Measurements from ENCODE around the gene SLC45A1.

The SLC45A1 gene

DNA sequence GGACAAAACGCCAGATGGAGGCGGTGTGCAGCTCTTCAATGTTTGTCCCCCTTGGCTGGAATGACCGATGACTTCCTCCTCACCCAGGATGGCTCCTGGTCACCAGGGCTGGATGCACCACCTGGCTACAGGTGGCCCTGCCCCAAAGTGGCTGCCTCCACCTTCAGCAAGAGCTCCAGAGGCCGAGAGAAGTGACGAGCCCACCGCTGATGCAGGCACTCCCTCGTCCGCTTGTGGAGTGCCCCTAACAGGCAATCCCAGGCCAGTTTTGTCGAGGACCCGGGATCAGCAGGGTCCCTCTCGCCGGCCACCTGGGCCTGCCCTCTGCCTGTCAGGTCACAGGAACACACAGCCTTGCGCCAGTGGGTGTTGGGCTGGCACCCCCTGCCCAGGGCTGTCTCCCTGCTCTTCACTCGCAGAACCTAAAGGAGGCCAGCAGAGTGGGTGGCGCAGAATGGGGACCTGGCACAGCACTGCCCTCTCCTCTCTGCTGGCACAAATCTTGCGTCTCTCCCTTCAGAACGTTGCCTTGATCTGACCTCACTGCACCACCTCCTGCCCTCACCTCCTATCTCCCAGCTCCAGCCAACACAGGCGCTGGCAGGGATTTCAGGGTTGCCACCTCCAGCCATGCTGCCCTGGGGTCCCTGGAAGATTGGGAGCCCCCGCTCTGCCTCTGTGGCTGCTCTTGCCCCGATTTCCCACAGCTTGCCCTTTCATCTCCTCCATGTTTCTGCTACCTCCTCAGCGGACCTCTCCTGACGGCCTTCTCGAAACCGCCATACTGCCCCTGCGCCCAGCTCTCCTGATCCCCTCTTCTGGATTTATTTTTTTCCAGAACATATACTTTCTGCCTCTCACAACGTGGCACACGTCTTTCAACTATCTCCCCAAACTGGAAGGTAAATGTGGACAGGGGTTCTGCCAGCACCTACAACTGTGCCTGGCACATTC, 38.6 kb downstream of the SLC45A1 start:
- no peak overlapping the region for H3K4me3 ChIP-seq (ENCODE audit: low read depth, low read length)
- TF ChIP-seq, protein P1, sequence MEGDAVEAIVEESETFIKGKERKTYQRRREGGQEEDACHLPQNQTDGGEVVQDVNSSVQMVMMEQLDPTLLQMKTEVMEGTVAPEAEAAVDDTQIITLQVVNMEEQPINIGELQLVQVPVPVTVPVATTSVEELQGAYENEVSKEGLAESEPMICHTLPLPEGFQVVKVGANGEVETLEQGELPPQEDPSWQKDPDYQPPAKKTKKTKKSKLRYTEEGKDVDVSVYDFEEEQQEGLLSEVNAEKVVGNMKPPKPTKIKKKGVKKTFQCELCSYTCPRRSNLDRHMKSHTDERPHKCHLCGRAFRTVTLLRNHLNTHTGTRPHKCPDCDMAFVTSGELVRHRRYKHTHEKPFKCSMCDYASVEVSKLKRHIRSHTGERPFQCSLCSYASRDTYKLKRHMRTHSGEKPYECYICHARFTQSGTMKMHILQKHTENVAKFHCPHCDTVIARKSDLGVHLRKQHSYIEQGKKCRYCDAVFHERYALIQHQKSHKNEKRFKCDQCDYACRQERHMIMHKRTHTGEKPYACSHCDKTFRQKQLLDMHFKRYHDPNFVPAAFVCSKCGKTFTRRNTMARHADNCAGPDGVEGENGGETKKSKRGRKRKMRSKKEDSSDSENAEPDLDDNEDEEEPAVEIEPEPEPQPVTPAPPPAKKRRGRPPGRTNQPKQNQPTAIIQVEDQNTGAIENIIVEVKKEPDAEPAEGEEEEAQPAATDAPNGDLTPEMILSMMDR (IDR thresholded peaks at IDR 0.05; ENCODE audit: insufficient read depth, low read depth, low read length, missing control alignments): no peak
- no peak for DNase-seq (ENCODE audit: low read depth)

DNA sequence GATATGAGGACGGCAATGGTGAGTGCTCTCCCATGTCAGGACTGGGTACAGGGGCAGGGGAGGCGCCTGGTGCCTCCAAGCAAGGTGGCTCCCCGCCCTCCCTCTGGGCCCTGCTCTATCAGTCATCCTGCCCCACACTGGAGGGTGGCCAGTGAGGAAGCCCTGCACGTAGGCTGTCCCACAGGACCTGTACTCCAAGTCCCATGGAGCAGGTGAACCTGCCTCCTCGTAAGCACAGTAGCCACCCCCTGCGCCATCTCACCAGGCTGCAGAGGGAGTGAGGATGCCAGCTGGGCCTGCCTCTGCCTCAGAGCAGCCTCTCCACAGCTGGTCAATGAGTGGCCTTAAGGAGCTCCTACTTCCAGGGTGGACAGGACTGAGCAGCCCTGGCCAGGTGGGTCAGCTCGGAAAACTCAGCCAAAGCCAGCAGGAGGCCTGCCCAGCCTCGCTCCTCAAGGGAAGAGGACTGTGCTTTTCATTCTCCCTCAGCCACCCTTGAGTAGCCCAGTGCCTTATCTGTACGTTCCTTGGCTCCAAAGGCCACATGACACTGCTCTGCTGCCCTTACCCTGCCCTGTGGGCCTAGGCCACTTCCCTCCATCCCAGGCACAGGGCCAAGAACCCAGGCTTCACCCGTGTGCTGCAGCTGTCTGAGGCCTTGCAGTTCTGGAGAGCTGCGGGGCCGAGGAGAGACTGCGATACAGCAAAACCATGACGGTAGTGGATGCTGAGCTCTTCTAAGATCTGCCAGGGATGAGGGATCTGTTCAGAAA, 39.6 kb downstream of the SLC45A1 start:
- TF ChIP-seq, protein P1 (IDR thresholded peaks at IDR 0.05; ENCODE audit: insufficient read depth, low read depth, low read length, missing control alignments): no peak

DNA sequence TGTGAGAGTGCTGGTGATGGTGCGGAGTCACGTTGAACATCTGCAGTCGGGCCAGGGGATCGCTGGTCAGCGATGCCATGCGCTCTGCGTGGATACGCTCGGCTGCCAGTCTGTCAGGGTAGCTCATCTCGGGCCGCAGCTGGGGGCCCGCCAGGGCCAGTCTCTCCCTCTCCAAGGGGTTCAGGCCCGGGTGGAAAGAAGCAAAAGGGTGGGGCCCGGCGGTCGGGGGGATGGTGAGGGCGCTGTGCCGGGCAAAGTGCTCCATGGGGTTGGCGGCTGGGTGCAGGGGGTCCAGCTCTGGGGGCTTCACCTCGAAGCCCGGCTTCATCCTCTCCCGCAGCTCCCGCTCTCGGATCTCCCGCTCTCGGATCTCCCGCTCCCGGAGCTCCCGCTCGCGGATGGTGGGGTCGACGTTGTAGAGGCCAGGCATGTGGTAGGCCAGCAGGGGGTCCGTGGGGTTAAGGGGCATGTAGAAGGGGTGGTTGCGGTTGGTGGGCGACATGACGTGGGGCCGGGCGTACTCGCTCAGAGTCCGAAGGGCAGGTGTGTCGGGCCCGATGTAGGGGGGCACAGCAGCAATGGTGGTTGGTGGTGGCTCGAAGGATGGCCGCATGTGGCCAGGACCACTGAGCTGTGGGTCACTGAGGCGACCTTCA, 40.5 kb downstream of the SLC45A1 start:
- no peak overlapping the region for H3K4me3 ChIP-seq (ENCODE audit: low read depth, low read length)
- DNase-seq (ENCODE audit: low read depth): no peak
- TF ChIP-seq, protein P1 (IDR thresholded peaks at IDR 0.05; ENCODE audit: insufficient read depth, low read depth, low read length, missing control alignments): no peak

More for the DNA sequence above, 39.6 kb downstream of the SLC45A1 start:
- no peak overlapping the region for H3K4me3 ChIP-seq (ENCODE audit: low read depth, low read length)
- no peak for DNase-seq (ENCODE audit: low read depth)

DNA sequence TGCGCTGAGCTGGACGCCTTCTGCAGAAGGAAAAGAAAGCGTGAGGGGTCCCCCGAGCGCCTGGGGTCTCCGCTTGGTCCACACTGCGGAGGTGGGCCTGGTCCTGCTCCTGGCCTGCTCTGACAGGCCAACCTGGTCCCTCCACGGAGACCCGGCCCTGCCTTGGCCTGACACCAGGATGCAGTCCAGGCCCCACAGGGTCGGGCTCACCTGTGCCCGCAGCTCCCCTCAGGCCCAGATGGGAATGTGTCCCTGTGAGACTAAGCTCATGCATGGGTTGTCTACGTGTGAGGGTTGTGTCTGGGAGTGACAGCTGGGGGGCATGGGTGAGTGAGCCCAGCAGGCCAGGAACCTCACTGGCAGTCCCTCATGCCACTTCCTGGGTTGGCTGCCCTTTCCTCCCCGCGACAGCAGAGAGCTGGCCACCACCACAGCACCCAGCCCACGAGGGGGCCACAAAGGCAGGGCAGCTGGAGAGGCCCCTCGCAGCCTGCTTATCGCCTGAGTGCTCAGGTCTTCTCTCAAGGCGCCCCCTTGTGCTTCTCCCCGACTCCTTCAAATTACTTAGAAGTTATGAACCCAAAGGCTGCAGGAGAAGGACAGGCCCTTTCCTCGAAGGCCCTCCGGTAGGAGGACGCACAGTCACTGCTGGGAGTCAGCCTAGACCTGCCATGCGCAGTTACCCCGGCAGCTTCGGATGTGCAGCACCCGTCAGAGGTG, 41.1 kb downstream of the SLC45A1 start:
- H3K4me3 ChIP-seq (ENCODE audit: low read depth, low read length): no peak overlapping the region
- TF ChIP-seq, protein P1 (IDR thresholded peaks at IDR 0.05; ENCODE audit: insufficient read depth, low read depth, low read length, missing control alignments): no peak
- no peak for DNase-seq (ENCODE audit: low read depth)

DNA sequence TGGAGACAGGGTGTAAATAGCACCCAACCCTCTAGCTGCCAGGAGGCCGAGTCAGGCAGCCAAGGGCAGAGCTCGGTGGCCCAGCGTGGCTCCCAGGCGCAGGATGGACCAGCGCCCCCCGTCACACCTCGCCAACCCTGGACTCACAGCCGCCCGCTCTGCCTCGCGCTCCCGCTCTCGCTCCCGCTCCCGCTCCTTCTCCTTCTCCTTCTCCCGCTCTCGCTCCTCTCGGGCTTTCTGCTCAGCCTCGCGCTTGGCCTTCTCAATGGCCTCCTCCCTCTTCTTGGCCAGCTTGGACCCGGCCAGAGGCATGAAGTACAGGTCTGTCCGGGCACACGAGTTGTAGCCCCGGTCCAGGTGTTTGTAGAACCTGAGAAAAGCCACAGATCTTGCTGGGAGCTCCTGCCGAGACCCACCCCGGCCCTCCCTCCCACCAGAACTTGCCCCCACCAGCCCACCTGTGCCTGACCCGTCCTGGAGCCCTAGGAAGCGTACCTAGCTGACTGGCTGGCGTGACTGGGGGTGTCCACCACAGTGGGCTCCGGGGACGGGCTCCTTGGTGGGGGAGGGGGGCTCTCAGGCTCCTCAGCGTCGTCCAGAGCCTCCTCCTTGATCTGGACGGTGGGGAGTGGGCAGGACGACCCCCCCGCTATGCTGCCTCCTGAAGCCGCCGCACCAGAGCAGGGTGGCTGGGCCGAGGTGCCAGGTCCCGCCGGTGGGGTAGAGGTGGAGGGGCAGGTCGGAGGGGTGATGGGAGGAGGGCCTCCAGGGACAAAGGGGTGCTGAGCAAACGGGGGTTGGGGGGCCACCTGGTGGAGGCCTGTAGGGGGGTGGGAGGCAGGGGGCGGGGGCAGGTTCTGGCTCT, 41.9 kb downstream of the SLC45A1 start:
- H3K4me3 ChIP-seq (ENCODE audit: low read depth, low read length): no peak overlapping the region
- TF ChIP-seq, protein P1 (IDR thresholded peaks at IDR 0.05; ENCODE audit: insufficient read depth, low read depth, low read length, missing control alignments): no peak
- DNase-seq (ENCODE audit: low read depth): no peak

All from GM12865 (cell line).